Tibial nerve (tissue), 3 donors: ENCODE measurements around the gene METTL8.

ENCODE experiments used
- CTCF ChIP-seq, 5 experiments: fragments of 200-600 bp in 3 of 5; fragments of 450-650 bp in 2 of 5; sonication (generic) in 3 of 5; IDR thresholded peaks; one replicate each; pipeline ENCODE4 v1.5.1; 2016 to 2019; ENCODE audit warnings: antibody characterized with exemption in 5 of 5, mild to moderate bottlenecking in 3 of 5, moderate library complexity in 2 of 5
- POLR2A ChIP-seq, 2 donors: fragments of 450-650 bp; IDR thresholded peaks; one replicate each; pipeline ENCODE4 v1.6.1; 2017; ENCODE audit warnings: antibody characterized with exemption in 2 of 2, mild to moderate bottlenecking in 2 of 2, moderate library complexity in 2 of 2

GRCh38 chr2:171411791-171412483 is 21.9 kb downstream of the METTL8 start:
- TF ChIP-seq CTCF (IDR thresholded peaks at IDR 0.05) = no peak
- TF ChIP-seq POLR2A (IDR thresholded peaks at IDR 0.05) = no peak
